ENCODE results near the gene ARMC12. TPM values are rescaled to one million over a fixed set of nuclear protein-coding genes. Genes with fewer than 3 reads are reported as not detected.

Gene ARMC12
- total and polyA plus RNA-seq, 2 of the 13 experiments (the other 11 are each of a cell fraction or from before 2014, with no cell fraction given) = 1.3 TPM; not detected in 1

DNA sequence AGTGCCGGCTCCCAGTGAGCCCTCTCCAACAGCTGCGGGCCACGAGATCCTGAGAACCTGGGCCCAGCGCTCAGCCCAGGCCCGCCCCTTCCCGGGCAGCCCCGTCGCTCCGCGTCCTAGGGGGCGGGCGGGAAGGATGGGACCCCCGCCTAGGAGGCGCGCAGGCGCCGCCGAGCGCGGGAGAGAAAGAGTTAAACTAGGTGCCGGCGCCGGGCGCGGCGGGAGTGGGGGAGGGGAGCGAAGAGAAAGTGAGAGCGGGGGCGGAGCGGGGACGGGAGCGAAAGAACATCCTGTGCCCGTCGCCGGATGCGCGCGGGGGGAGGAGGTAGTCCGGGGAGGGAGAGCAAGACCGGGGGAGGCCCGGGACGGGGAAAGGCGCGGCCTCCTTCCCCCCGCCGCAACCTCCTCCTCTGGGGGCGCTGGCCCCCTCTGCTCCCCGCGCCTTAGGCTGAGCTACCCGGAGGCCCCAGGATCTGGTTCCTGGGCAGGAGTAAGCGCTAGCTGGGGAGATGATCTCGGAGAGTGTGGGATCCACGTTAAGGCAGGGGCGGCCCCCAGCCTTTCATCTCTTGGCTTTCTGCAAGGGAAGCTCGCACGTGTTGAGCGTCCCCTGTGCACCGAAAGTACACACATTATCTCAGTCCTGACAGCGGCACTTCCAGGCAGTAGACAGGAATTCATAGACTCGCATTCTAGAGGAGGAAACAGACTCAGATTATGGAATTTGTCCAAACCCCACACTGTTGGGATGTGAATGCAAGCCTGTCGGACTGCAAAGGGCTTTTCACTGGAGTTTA is 4.9 kb upstream of the ARMC12 start (continued):
- TF ChIP-seq, protein P1, sequence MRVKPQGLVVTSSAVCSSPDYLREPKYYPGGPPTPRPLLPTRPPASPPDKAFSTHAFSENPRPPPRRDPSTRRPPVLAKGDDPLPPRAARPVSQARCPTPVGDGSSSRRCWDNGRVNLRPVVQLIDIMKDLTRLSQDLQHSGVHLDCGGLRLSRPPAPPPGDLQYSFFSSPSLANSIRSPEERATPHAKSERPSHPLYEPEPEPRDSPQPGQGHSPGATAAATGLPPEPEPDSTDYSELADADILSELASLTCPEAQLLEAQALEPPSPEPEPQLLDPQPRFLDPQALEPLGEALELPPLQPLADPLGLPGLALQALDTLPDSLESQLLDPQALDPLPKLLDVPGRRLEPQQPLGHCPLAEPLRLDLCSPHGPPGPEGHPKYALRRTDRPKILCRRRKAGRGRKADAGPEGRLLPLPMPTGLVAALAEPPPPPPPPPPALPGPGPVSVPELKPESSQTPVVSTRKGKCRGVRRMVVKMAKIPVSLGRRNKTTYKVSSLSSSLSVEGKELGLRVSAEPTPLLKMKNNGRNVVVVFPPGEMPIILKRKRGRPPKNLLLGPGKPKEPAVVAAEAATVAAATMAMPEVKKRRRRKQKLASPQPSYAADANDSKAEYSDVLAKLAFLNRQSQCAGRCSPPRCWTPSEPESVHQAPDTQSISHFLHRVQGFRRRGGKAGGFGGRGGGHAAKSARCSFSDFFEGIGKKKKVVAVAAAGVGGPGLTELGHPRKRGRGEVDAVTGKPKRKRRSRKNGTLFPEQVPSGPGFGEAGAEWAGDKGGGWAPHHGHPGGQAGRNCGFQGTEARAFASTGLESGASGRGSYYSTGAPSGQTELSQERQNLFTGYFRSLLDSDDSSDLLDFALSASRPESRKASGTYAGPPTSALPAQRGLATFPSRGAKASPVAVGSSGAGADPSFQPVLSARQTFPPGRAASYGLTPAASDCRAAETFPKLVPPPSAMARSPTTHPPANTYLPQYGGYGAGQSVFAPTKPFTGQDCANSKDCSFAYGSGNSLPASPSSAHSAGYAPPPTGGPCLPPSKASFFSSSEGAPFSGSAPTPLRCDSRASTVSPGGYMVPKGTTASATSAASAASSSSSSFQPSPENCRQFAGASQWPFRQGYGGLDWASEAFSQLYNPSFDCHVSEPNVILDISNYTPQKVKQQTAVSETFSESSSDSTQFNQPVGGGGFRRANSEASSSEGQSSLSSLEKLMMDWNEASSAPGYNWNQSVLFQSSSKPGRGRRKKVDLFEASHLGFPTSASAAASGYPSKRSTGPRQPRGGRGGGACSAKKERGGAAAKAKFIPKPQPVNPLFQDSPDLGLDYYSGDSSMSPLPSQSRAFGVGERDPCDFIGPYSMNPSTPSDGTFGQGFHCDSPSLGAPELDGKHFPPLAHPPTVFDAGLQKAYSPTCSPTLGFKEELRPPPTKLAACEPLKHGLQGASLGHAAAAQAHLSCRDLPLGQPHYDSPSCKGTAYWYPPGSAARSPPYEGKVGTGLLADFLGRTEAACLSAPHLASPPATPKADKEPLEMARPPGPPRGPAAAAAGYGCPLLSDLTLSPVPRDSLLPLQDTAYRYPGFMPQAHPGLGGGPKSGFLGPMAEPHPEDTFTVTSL (CRISPR knock-in tag; IDR thresholded peaks at IDR 0.05; ENCODE audit: borderline replicate concordance) = peak; percentile 84
- TF ChIP-seq HNRNPUL1 (IDR thresholded peaks at IDR 0.05; ENCODE audit: low read depth, low read length) (no peak), TCF7L2 (IDR thresholded peaks at IDR 0.05; ENCODE audit: low read depth, low read length) (no peak), NBN (conservative IDR thresholded peaks at IDR 0.05) (no peak), ZBTB4 (CRISPR knock-in tag; IDR thresholded peaks at IDR 0.05; ENCODE audit: borderline replicate concordance) (no peak; the same call in 1 of the 2 replicates), ZNF800 (CRISPR knock-in tag; IDR thresholded peaks at IDR 0.05) (peak; percentile 50; the same call in 1 of the 2 replicates), TFDP1 (CRISPR knock-in tag; IDR thresholded peaks at IDR 0.05; ENCODE audit: borderline replicate concordance) (no peak; the same call in none of the 2 replicates), GZF1 (CRISPR knock-in tag; IDR thresholded peaks at IDR 0.05) (no peak), ZSCAN29 (CRISPR knock-in tag; conservative IDR thresholded peaks at IDR 0.05) (peak; percentile 37; the same call in 1 of the 2 replicates), SOX6 (IDR thresholded peaks at IDR 0.05) (no peak), SOX6 (CRISPR knock-in tag; IDR thresholded peaks at IDR 0.05) (peak; percentile 82), FOSL2 (CRISPR knock-in tag; IDR thresholded peaks at IDR 0.05) (0 out of 2 replicates have a peak, but pooled peaks have one; percentile 21), ZNF18 (CRISPR knock-in tag; IDR thresholded peaks at IDR 0.05; ENCODE audit: insufficient replicate concordance) (peak; percentile 67), POGZ (CRISPR knock-in tag; IDR thresholded peaks at IDR 0.05) (peak; percentile 75; the same call in 1 of the 2 replicates), ARNT (IDR thresholded peaks at IDR 0.05) (no peak)

All from HepG2 (cell line).